Upper lobe of left lung (tissue), 4 donors: ENCODE data around the gene TAF11L14.
"Not testable (repeated sequence)": the region's sequence is repeated elsewhere in the genome, so short reads cannot be mapped to it uniquely, and the experiment has no call there.

Source experiments
- CTCF ChIP-seq, 6 experiments: fragments of 450-650 bp in 4 of 6; fragments of 200-600 bp in 2 of 6; sonication (generic) in 2 of 6; IDR thresholded peaks; one replicate each; pipeline ENCODE4 v1.5.1; 2016 to 2019; ENCODE audit warnings: antibody characterized with exemption in 6 of 6
- EP300 ChIP-seq, 4 donors: sonication (generic); formaldehyde crosslinking; IDR thresholded peaks; one replicate each; pipeline ENCODE4 v1.5.1; 2017; ENCODE audit warnings: antibody characterized with exemption in 4 of 4, control low read depth in 2 of 4
- POLR2A ChIP-seq, 4 donors: fragments of 450-650 bp; IDR thresholded peaks; one replicate each; pipeline ENCODE4 v1.5.1; 2016 to 2017; ENCODE audit warnings: antibody characterized with exemption in 4 of 4, mild to moderate bottlenecking in 2 of 4
- POLR2AphosphoS5 ChIP-seq, 2 donors: sonication (generic); formaldehyde crosslinking; IDR thresholded peaks; one replicate each; pipeline ENCODE4 v1.5.1; 2017; ENCODE audit warnings: antibody characterized with exemption in 2 of 2

GRCh38 chr5:17594255-17594654 lies 40.0 kb upstream of the TAF11L14 start, which contains the start of gene TAF11L9:
- TF ChIP-seq EP300, CTCF, POLR2A, POLR2AphosphoS5 (IDR thresholded peaks at IDR 0.05): not testable (repeated sequence)
